Stimulated activated CD8-positive, alpha-beta memory T cell treated with anti-CD3 and anti-CD28 coated beads, Interleukin-15, amount 100 ng/mL, for 48 hours (primary cell): ENCODE measurements around the gene SPTLC2.

ENCODE experiments used
- DNase-seq, 2 donors: peaks; one replicate each; pipeline ENCODE4 v3.0.0-alpha.2; 2020; ENCODE audit warnings: low read depth in 2 of 2

The SPTLC2 gene

GRCh38 chr14:77623201-77623600, 6.8 kb upstream of the SPTLC2 start:
- DNase-seq: no peak

- DNase-seq: no peak
These were observed 6.0 kb upstream of the SPTLC2 start for GRCh38 chr14:77622366-77622961.

- no peak for DNase-seq
These were observed 3.9 kb upstream of the SPTLC2 start for GRCh38 chr14:77620222-77620870.

GRCh38 chr14:77618381-77618970, 2.0 kb upstream of the SPTLC2 start:
- DNase-seq: no peak

GRCh38 chr14:77616133-77616453, 344 bp downstream of the SPTLC2 start:
- no peak for DNase-seq

- DNase-seq: no peak
These were observed 890 bp downstream of the SPTLC2 start for GRCh38 chr14:77615361-77616132.

- DNase-seq: no peak
These were observed 3.2 kb downstream of the SPTLC2 start for GRCh38 chr14:77613201-77613600.

- no peak for DNase-seq
These were observed 4.3 kb downstream of the SPTLC2 start for GRCh38 chr14:77612011-77612620.

- no peak for DNase-seq
These were observed 5.9 kb downstream of the SPTLC2 start for GRCh38 chr14:77610553-77610952.

- DNase-seq: no peak
These were observed 6.5 kb downstream of the SPTLC2 start for GRCh38 chr14:77609922-77610321.

- no peak for DNase-seq
These were observed 8.6 kb downstream of the SPTLC2 start for GRCh38 chr14:77607741-77608302.

- no peak for DNase-seq
These were observed 11.0 kb downstream of the SPTLC2 start for GRCh38 chr14:77605392-77605972.

GRCh38 chr14:77603654-77604255, 12.7 kb downstream of the SPTLC2 start:
- no peak for DNase-seq

- no peak for DNase-seq
These were observed 13.4 kb downstream of the SPTLC2 start for GRCh38 chr14:77603031-77603430.

GRCh38 chr14:77601846-77602619, 14.4 kb downstream of the SPTLC2 start:
- DNase-seq: no peak

GRCh38 chr14:77599889-77600288, 16.5 kb downstream of the SPTLC2 start:
- DNase-seq: no peak

GRCh38 chr14:77598366-77599070, 17.9 kb downstream of the SPTLC2 start:
- DNase-seq: no peak

GRCh38 chr14:77593501-77593961, 22.9 kb downstream of the SPTLC2 start:
- no peak for DNase-seq

- DNase-seq: no peak
These were observed 25.5 kb downstream of the SPTLC2 start for GRCh38 chr14:77590845-77591485.
